IPS-15b (cell line): ENCODE measurements around the gene ADAMTSL3.
"Not testable (repeated sequence)": the region's sequence is repeated elsewhere in the genome, so short reads cannot be mapped to it uniquely, and the experiment has no call there.

Experiments
- H3K27me3 ChIP-seq: one replicate; pipeline ENCODE4 v1.6.1; 2013; ENCODE audit warnings: low read length; ENCODE audit not compliant: control insufficient read depth, insufficient read depth
- H3K36me3 ChIP-seq: one replicate; pipeline ENCODE4 v1.6.1; 2013; ENCODE audit warnings: low read length; ENCODE audit not compliant: control insufficient read depth, insufficient read depth
- H3K4me1 ChIP-seq: one replicate; pipeline ENCODE4 v1.6.1; 2013; ENCODE audit warnings: mild to moderate bottlenecking, low read length; ENCODE audit not compliant: control insufficient read depth, insufficient read depth
- H3K4me3 ChIP-seq: one replicate; pipeline ENCODE4 v1.5.1; 2013; ENCODE audit warnings: low read depth, low read length
- H3K9ac ChIP-seq: one replicate; pipeline ENCODE4 v1.6.1; 2013; ENCODE audit warnings: low read depth, mild to moderate bottlenecking, low read length
- H3K9me3 ChIP-seq: one replicate; pipeline ENCODE4 v1.6.1; 2013; ENCODE audit warnings: mild to moderate bottlenecking, low read length; ENCODE audit not compliant: control insufficient read depth, insufficient read depth

Gene ADAMTSL3

DNA sequence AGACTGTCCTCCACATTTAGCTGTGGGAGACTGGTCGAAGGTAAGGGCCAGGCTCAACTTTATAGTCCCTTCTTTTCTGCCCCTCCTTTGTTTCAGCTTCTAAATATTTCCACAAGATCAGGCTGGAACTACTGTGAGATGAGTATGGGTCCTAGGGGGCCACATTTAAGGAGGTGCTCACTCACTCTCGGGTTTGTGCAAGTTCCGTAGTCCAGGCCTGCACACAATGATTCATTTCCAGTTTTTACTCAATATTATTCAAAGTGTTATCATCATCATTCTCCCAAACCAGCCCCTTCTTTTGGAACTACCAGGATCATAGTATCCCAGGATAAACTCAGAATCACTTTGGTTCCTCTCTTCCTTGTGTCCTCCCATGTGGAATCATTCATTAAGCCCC is 289.1 kb downstream of the ADAMTSL3 start:
- Histone ChIP-seq H3K4me3 (no peak overlapping the region), H3K36me3 (no peaks in the 10 kb centered on the region), H3K27me3 (no peaks in the 10 kb centered on the region), H3K4me1 (no peaks in the 10 kb centered on the region), H3K9ac (no peak overlapping the region), H3K9me3 (no peaks in the 10 kb centered on the region)

- H3K36me3 ChIP-seq, result no peaks in the 10 kb centered on the region
- no peaks in the 10 kb centered on the region for H3K4me1 ChIP-seq
- H3K9ac ChIP-seq, result no peak overlapping the region
- no peaks in the 10 kb centered on the region for H3K27me3 ChIP-seq
- H3K9me3 ChIP-seq, result no peaks in the 10 kb centered on the region
- H3K4me3 ChIP-seq, result no peak overlapping the region
Observed at GRCh38 chr15:83943849-83944404, 290.0 kb downstream of the ADAMTSL3 start.

DNA sequence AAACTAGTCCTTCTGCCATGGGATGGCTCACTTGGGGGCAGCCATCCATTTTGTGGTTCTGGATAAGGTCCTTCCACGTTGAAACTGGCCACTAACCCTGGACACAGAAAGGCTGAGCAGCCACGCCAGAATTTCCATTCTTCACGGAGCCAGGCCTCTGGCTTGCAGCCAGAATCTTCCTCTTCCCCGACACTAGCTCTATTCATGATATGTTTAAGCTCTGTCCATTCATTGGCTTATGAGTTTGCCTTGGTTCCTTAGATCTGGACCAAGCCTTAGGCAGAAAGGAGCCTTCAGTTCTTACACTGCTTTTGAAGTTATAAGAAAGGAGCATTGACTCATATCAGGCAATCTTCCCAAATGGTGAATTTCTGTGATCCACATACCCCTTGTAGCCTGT is 293.2 kb downstream of the ADAMTSL3 start:
- Histone ChIP-seq H3K9me3 (no peaks in the 10 kb centered on the region), H3K27me3 (no peaks in the 10 kb centered on the region), H3K9ac (no peak overlapping the region), H3K4me3 (no peak overlapping the region), H3K36me3 (no peaks in the 10 kb centered on the region), H3K4me1 (no peaks in the 10 kb centered on the region)

- no peaks in the 10 kb centered on the region for H3K36me3 ChIP-seq
Observed at GRCh38 chr15:83954506-83954905, 300.6 kb downstream of the ADAMTSL3 start.

DNA sequence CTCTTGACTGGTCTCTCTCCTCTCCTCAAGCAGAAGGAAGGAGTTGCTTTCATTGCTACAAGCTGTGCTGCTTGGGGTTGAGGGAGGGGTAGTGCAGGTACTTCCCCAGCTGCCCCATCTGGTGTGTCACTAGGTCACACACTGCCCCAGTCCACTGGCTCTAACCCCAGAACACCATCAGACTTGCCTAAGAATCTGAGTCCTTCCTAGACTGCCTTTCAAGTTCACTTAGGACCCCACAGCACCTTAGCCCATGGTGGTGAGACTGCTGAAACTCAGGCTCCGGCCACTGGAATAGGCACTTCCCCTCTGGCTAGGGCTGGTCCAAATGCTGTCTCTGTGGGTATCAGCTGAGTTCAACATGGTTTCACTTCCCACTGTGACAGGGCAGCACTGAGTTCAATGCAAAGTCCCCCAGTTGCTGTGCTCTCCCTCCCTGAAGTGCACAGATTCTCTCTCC is 301.9 kb downstream of the ADAMTSL3 start:
- Histone ChIP-seq H3K9me3 (no peaks in the 10 kb centered on the region), H3K36me3 (no peaks in the 10 kb centered on the region), H3K4me1 (no peaks in the 10 kb centered on the region), H3K4me3 (no peak overlapping the region), H3K9ac (no peak overlapping the region), H3K27me3 (no peaks in the 10 kb centered on the region)

More at GRCh38 chr15:83954506-83954905, 300.6 kb downstream of the ADAMTSL3 start:
- Histone ChIP-seq H3K9ac (no peak overlapping the region), H3K4me3 (no peak overlapping the region), H3K27me3 (no peaks in the 10 kb centered on the region), H3K9me3 (no peaks in the 10 kb centered on the region), H3K4me1 (no peaks in the 10 kb centered on the region)

GRCh38 chr15:83956887-83957286 is 303.0 kb downstream of the ADAMTSL3 start:
- Histone ChIP-seq H3K4me3 (no peak overlapping the region), H3K4me1 (no peaks in the 10 kb centered on the region), H3K9ac (no peak overlapping the region), H3K27me3 (no peaks in the 10 kb centered on the region), H3K36me3 (no peaks in the 10 kb centered on the region), H3K9me3 (no peaks in the 10 kb centered on the region)

DNA sequence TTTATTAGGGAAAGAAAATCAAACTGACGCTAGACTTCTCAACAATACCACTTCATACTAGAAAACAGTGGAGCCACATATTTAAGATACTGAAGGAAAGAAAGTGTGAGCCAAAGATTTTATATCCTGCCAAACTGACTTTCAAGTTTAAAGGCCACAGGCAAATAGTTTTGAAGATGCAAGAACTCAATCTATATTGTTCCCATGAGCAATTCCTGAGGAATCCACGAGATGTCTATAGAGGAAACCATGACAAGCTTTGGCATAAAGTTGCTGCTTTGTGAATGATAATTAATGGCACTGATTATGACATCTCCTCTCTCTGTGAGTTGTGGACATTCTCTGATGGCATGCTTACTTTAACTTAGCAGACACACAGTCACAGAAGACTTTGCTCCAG is 305.6 kb downstream of the ADAMTSL3 start:
- Histone ChIP-seq H3K4me1 (no peaks in the 10 kb centered on the region), H3K9me3 (no peaks in the 10 kb centered on the region), H3K36me3 (no peaks in the 10 kb centered on the region), H3K27me3 (no peaks in the 10 kb centered on the region), H3K4me3 (no peak overlapping the region), H3K9ac (no peak overlapping the region)

GRCh38 chr15:83960192-83960829 is 306.4 kb downstream of the ADAMTSL3 start:
- H3K4me3 ChIP-seq, result no peak overlapping the region
- H3K9me3 ChIP-seq, result no peaks in the 10 kb centered on the region
- H3K9ac ChIP-seq, result no peak overlapping the region
- no peaks in the 10 kb centered on the region for H3K27me3 ChIP-seq
- H3K36me3 ChIP-seq, result no peaks in the 10 kb centered on the region
- no peaks in the 10 kb centered on the region for H3K4me1 ChIP-seq

DNA sequence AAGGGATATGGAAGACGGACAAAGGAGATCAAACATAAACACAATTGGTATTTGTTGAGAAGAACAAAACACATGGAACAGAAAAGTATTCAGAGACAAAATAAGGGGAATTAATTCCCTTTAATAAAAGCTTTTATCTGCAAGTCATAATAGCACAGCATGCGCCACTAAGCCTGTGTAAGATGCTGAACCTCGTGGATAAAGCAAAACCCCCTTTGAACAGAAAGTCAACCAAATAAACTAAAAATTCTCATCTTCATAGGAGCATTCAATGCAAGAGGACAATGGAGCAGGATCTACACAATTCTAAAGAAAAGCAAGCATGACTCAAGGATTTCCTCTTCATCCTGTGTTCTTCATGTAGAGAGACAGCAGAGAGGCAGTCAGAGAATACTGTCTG is 307.4 kb downstream of the ADAMTSL3 start:
- H3K9ac ChIP-seq, result no peak overlapping the region
- H3K4me3 ChIP-seq, result no peak overlapping the region
- H3K9me3 ChIP-seq, result no peaks in the 10 kb centered on the region
- H3K27me3 ChIP-seq, result no peaks in the 10 kb centered on the region
- H3K4me1 ChIP-seq, result no peaks in the 10 kb centered on the region
- H3K36me3 ChIP-seq, result no peaks in the 10 kb centered on the region

DNA sequence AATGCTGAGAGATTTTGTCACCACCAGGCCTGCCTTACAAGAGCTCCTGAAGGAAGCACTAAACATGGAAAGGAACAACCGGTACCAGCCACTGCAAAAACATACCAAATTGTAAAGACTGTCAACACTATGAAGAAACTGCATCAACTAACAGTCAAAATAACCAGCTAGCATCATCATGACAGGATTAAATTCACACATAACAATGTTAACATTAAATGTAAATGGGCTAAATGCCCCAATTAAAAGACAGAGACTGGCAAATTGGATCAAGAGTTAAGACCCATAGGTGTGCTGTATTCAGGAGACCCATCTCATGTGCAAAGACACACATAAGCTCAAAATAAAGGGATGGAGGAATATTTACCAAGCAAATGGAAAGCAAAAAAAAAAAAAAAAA is 311.0 kb downstream of the ADAMTSL3 start:
- not testable (repeated sequence) for H3K9me3 ChIP-seq, H3K9ac ChIP-seq, H3K4me1 ChIP-seq, H3K4me3 ChIP-seq, H3K36me3 ChIP-seq, H3K27me3 ChIP-seq

- H3K27me3 ChIP-seq, result no peaks in the 10 kb centered on the region
- no peak overlapping the region for H3K4me3 ChIP-seq
- H3K36me3 ChIP-seq, result no peaks in the 10 kb centered on the region
- no peak overlapping the region for H3K9ac ChIP-seq
- no peaks in the 10 kb centered on the region for H3K9me3 ChIP-seq
- no peaks in the 10 kb centered on the region for H3K4me1 ChIP-seq
Observed at GRCh38 chr15:83970295-83970890, 316.5 kb downstream of the ADAMTSL3 start.

DNA sequence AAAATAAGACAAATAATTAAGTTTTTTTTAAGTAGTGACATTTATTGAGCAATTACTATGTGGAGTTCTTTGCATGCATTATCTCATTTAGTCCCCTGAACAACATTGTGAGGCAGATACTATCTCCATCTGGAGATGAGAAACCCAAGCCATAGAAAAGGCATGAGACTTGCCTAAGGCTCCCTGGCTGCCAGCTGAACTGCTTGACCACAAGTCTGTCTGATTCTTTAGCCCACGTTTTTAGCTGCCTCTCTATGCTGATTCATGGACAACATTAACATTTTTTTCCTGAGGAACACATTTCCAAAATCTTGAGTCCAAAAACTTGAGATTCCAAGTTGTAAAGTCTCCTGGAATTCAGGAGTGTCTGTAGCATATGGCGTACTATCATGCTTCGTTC is 318.1 kb downstream of the ADAMTSL3 start:
- Histone ChIP-seq H3K27me3 (no peaks in the 10 kb centered on the region), H3K9me3 (peaks cover 6% of the 10 kb centered on the region), H3K9ac (no peak overlapping the region), H3K4me3 (no peak overlapping the region), H3K36me3 (no peaks in the 10 kb centered on the region), H3K4me1 (no peaks in the 10 kb centered on the region)
